K562 (cell line): ENCODE measurements around the gene YBEY. TPM values are rescaled to one million over a fixed set of nuclear protein-coding genes. Genes with fewer than 3 reads are reported as not detected.

ENCODE experiments used
- CEBPB ChIP-seq: fragments of 450-650 bp; IDR thresholded peaks from 2 replicates; pipeline ENCODE4 v1.6.1; 2016; ENCODE audit warnings: missing genetic modification characterization, missing compliant biosample characterization
- CREM ChIP-seq: IDR thresholded peaks from 2 replicates; pipeline ENCODE4 v1.6.1; 2014; ENCODE audit warnings: antibody characterized with exemption, low read depth
- KLF16 ChIP-seq: IDR thresholded peaks from 2 replicates; pipeline ENCODE4 v1.6.1; 2016; ENCODE audit warnings: antibody characterized with exemption
- MCM2 ChIP-seq: fragments of 450-650 bp; IDR thresholded peaks from 2 replicates; pipeline ENCODE4 v1.6.1; 2017; ENCODE audit warnings: low read depth, mild to moderate bottlenecking
- PURB ChIP-seq: sonication (generic); formaldehyde crosslinking; IDR thresholded peaks from 2 replicates; pipeline ENCODE4 v1.9.0; 2021; ENCODE audit warnings: low read depth, mild to moderate bottlenecking, missing genetic modification reagents
- RBBP5 ChIP-seq: fragments of 200-600 bp; sonication (generic); IDR thresholded peaks from 2 replicates; pipeline ENCODE4 v1.6.1; 2012; ENCODE audit warnings: borderline replicate concordance, mild to moderate bottlenecking, low read length, control low read depth, inconsistent platforms; ENCODE audit not compliant: insufficient read depth, poor library complexity, severe bottlenecking
- SMARCA4 ChIP-seq: fragments of 450-650 bp; IDR thresholded peaks from 2 replicates; pipeline ENCODE4 v1.6.1; 2016
- TRIM24 ChIP-seq, 2 experiments: fragments of 450-650 bp; IDR thresholded peaks; 2 replicates each; pipeline ENCODE4 v1.6.1; 2016
- ZC3H4 ChIP-seq: sonication (generic); formaldehyde crosslinking; IDR thresholded peaks from 2 replicates; pipeline ENCODE4 v1.9.0; 2021; ENCODE audit warnings: missing genetic modification reagents, borderline replicate concordance
- polyA plus RNA-seq, 8 experiments: library from polyadenylated mRNA; depleted of rRNA in 4 of 8; stranded (reverse) in 5 of 8; unstranded in 3 of 8; fragments of >200 nt; fragmentation: Nextera tagmentation in 2 of 8; fragmentation: Illumina TruSeq in 1 of 8; extraction: Ambion mirVana in 2 of 8; extraction: Trizol in 1 of 8; gene quantifications; 2 replicates each; pipeline versions ENCODE4 v1.2.1 to v1.2.3, GENCODE V29; 2011 to 2014; ENCODE audit warnings: inconsistent platforms in 1 of 8, missing spikeins in 1 of 8
- total RNA-seq, 7 experiments: library from RNA; depleted of rRNA in 6 of 7; stranded (reverse); fragments of >200 nt in 6 of 7; fragmentation: Illumina TruSeq in 2 of 7; extraction: Trizol in 2 of 7; gene quantifications; 2 replicates each; pipeline versions ENCODE4 v1.2.1 to v1.2.3, GENCODE V29; 2011 to 2021; ENCODE audit warnings: low replicate concordance in 1 of 7
- TF ChIP-seq, protein P1 (sequence below): sonication (generic); formaldehyde crosslinking; IDR thresholded peaks from 2 replicates; pipeline ENCODE4 v1.8.0; 2023; ENCODE audit warnings: missing genetic modification reagents, mild to moderate bottlenecking, borderline replicate concordance
- TF ChIP-seq, protein P2 (sequence below): fragments of 250-450 bp; sonication (Bioruptor Pico); IDR thresholded peaks from 2 replicates; pipeline ENCODE4 v1.9.0; 2021; ENCODE audit warnings: mild to moderate bottlenecking, inconsistent platforms
- TF ChIP-seq, protein P3 (sequence below): fragments of 250-450 bp; sonication (Bioruptor Pico); IDR thresholded peaks from 2 replicates; pipeline ENCODE4 v1.5.0; 2022; ENCODE audit warnings: mild to moderate bottlenecking
- TF ChIP-seq, protein P4 (sequence below): fragments of 450-650 bp; IDR thresholded peaks from 2 replicates; pipeline ENCODE4 v1.6.1; 2016

YBEY gene
- total and polyA plus RNA-seq, 9 of the 15 experiments (the other 6 are each of a cell fraction or from before 2014, with no cell fraction given), result 6.4 to 28.0 (median 12.4) TPM

DNA sequence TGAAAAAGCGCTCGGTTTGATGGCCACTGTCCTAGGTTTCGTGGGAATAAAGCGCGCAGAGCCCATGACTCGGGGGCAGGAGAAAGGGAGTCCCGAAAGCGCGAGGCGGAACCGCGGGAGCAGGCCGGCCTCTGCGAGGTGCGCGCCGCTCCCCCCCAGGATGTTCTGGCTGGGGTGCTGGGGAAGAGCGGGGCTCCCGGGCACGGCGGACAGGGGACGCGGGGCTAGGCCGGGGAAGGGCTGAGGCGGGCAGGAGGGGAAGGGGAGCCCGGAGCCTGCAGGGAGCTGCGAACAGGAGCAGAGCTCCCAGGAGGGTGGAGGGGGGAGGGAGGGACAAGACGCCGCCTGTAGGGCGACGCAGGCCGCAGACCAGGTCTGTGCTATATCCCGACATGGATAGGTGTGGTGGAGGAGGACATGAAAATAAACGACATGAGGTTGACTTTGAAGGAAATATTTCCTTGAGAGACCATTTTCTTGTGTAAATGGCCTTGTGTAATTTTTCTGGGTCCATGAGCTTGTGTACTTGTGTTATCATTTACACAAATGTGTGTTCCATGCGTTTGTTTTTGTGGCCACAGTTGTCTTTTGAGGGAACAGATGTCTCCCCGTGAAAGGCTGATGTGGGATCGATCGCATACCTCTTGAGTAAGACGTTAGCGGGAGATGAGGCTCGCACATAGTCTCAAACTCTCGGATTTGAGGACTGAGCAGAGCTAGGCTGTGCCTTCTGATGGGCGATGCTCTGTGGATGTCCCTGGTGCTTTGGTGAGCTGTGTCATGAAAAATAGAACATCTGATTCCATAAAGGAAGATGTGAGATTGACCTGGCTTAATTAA lies 39.2 kb downstream of the YBEY start (continued):
- TF ChIP-seq, protein P1, sequence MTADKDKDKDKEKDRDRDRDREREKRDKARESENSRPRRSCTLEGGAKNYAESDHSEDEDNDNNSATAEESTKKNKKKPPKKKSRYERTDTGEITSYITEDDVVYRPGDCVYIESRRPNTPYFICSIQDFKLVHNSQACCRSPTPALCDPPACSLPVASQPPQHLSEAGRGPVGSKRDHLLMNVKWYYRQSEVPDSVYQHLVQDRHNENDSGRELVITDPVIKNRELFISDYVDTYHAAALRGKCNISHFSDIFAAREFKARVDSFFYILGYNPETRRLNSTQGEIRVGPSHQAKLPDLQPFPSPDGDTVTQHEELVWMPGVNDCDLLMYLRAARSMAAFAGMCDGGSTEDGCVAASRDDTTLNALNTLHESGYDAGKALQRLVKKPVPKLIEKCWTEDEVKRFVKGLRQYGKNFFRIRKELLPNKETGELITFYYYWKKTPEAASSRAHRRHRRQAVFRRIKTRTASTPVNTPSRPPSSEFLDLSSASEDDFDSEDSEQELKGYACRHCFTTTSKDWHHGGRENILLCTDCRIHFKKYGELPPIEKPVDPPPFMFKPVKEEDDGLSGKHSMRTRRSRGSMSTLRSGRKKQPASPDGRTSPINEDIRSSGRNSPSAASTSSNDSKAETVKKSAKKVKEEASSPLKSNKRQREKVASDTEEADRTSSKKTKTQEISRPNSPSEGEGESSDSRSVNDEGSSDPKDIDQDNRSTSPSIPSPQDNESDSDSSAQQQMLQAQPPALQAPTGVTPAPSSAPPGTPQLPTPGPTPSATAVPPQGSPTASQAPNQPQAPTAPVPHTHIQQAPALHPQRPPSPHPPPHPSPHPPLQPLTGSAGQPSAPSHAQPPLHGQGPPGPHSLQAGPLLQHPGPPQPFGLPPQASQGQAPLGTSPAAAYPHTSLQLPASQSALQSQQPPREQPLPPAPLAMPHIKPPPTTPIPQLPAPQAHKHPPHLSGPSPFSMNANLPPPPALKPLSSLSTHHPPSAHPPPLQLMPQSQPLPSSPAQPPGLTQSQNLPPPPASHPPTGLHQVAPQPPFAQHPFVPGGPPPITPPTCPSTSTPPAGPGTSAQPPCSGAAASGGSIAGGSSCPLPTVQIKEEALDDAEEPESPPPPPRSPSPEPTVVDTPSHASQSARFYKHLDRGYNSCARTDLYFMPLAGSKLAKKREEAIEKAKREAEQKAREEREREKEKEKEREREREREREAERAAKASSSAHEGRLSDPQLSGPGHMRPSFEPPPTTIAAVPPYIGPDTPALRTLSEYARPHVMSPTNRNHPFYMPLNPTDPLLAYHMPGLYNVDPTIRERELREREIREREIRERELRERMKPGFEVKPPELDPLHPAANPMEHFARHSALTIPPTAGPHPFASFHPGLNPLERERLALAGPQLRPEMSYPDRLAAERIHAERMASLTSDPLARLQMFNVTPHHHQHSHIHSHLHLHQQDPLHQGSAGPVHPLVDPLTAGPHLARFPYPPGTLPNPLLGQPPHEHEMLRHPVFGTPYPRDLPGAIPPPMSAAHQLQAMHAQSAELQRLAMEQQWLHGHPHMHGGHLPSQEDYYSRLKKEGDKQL (CRISPR knock-in tag), result no peak
- TF ChIP-seq TRIM24 (IDR thresholded peaks at IDR 0.05), result no peak
- TF ChIP-seq, protein P2, sequence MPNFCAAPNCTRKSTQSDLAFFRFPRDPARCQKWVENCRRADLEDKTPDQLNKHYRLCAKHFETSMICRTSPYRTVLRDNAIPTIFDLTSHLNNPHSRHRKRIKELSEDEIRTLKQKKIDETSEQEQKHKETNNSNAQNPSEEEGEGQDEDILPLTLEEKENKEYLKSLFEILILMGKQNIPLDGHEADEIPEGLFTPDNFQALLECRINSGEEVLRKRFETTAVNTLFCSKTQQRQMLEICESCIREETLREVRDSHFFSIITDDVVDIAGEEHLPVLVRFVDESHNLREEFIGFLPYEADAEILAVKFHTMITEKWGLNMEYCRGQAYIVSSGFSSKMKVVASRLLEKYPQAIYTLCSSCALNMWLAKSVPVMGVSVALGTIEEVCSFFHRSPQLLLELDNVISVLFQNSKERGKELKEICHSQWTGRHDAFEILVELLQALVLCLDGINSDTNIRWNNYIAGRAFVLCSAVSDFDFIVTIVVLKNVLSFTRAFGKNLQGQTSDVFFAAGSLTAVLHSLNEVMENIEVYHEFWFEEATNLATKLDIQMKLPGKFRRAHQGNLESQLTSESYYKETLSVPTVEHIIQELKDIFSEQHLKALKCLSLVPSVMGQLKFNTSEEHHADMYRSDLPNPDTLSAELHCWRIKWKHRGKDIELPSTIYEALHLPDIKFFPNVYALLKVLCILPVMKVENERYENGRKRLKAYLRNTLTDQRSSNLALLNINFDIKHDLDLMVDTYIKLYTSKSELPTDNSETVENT (CRISPR knock-in tag), result no peak
- TF ChIP-seq KLF16, result no peak
- TF ChIP-seq PURB (CRISPR knock-in tag), result no peak
- TF ChIP-seq, protein P3, sequence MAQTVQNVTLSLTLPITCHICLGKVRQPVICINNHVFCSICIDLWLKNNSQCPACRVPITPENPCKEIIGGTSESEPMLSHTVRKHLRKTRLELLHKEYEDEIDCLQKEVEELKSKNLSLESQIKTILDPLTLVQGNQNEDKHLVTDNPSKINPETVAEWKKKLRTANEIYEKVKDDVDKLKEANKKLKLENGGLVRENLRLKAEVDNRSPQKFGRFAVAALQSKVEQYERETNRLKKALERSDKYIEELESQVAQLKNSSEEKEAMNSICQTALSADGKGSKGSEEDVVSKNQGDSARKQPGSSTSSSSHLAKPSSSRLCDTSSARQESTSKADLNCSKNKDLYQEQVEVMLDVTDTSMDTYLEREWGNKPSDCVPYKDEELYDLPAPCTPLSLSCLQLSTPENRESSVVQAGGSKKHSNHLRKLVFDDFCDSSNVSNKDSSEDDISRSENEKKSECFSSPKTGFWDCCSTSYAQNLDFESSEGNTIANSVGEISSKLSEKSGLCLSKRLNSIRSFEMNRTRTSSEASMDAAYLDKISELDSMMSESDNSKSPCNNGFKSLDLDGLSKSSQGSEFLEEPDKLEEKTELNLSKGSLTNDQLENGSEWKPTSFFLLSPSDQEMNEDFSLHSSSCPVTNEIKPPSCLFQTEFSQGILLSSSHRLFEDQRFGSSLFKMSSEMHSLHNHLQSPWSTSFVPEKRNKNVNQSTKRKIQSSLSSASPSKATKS (CRISPR knock-in tag), result no peak
- TF ChIP-seq, protein P4, sequence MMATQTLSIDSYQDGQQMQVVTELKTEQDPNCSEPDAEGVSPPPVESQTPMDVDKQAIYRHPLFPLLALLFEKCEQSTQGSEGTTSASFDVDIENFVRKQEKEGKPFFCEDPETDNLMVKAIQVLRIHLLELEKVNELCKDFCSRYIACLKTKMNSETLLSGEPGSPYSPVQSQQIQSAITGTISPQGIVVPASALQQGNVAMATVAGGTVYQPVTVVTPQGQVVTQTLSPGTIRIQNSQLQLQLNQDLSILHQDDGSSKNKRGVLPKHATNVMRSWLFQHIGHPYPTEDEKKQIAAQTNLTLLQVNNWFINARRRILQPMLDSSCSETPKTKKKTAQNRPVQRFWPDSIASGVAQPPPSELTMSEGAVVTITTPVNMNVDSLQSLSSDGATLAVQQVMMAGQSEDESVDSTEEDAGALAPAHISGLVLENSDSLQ, result no peak
- peak; percentile 63; the same call in 1 of the 2 replicates for TF ChIP-seq CREM
- TF ChIP-seq RBBP5, result peak; percentile 46
- TF ChIP-seq MCM2, result no peak
- no peak for TF ChIP-seq ZC3H4
- TF ChIP-seq CEBPB (tag), result no peak; the same call in 1 of the 2 replicates
- TF ChIP-seq SMARCA4, result 0 out of 2 replicates have a peak, but pooled peaks have one; percentile 48
